Activated CD4-positive, alpha-beta T cell treated with anti-CD3 and anti-CD28 coated beads, Interleukin-2, Interleukin-6, amounts not matched to agents 100 ng/mL and 50 ng/mL, durations not matched to agents 16 hours and 8 hours (primary cell): ENCODE data around the gene POMGNT2.
"Not testable (repeated sequence)": the region's sequence is repeated elsewhere in the genome, so short reads cannot be mapped to it uniquely, and the experiment has no call there.

Experiments
- DNase-seq: peaks from one replicate; pipeline ENCODE4 v3.0.0-alpha.2; 2020

The POMGNT2 gene

DNA sequence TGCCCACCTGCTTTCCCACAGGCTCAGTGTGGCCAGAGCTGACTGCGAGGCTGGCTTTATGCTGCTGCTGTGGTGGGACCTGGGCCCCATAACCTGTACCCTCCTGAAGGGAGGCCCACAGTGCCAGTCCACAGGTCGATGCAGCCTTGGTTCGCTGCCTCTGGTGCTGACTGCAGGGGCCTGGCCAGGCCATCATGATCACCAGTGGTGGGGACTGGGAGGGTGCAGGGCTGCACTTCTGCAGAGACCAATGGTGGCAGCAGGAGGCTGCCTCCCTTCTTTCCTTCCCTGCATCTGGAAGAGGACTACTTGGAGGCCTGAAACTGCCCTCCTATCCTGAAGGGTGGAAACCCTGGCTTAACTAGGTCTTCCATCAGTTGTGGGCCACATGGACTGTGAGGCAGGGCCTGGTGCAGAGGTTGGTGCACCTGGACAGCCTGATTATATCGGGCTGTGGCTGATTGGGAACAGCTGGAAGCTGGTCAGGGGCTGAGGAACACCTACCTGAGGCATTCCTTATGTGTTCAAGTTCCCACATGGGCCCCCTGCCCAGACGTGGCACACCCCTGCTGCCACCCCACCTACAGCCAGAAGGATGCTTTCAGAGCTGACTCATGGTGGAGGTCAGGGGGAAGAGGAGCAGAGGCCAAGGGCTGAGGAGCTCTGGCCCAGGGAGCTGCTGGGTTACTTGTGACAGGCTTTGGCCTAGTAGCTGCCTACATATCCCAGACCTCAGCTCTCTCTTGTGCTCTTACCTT lies 29.8 kb downstream of the POMGNT2 start:
- no peak for DNase-seq

DNA sequence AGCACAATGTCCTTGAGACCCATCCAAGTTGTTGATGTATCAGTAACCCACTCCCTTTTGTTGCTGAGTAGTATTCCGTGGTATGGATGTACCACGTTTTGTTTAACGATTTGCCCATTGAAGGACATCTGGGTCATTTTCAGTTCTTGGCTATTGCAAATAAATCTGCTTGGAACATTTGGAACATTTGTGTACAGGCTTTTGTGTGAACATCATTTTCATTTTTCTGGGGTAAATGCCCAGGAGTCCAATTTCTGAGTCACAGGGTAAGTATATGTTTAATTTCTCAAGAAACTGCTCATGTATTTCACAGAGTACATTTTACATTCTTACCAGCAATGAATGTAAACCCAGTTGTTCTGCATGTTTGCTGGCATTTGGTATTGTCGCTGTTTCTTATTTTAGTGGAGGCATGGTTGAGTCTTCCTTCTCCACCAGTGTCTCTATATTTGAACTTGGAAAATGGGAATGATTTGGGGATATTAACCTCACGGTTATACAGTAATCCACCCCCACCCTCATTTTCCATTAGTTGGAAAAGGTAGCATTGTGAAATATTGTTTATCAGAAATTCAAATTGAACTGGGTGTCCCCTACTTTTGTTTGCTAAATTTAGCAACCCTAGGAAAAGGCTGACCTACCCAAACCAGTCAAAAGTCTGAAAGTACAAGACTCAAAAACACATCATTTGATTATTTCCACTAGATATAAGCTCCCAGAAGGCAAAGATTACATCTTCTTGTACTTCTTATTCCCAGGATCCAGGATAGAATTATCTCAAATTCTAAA lies 30.8 kb downstream of the POMGNT2 start:
- DNase-seq: no peak

DNA sequence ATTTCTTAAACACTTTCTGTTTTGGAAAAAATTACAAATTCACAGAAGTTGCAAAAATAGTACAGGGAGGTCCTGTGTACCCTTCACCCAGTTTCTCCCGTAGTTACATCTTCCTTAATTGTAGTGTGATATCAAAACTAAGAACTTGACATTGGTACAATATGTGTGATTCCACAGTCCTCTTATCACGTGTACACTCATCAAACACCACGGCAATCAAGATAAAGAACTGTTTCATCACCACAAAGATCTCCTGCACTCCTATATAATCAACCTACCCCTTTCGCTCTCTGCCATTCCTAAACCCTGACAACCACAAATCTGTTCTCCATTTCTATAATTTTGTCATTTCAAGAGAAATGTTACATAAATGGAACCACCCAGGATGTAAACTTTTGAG lies 31.4 kb downstream of the POMGNT2 start:
- peak; percentile 5 for DNase-seq

DNA sequence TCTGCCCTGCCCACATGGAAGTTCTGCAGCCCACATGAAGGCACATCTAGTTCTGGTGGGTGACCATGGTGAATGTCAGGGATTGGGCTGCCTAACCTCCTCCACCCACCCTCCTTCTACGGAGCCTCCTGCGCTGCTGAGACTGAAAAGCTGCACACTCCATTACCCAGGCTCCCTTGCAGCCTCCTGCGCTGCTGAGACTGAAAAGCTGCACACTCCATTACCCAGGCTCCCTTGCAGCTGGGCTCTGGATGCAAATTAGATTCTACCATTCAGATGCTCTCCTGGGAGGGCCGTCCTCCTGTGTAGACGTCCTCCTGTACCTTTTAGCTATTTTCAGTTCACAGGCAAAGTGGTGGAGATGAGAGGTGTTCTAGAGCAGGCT lies 32.1 kb downstream of the POMGNT2 start:
- DNase-seq: no peak

DNA sequence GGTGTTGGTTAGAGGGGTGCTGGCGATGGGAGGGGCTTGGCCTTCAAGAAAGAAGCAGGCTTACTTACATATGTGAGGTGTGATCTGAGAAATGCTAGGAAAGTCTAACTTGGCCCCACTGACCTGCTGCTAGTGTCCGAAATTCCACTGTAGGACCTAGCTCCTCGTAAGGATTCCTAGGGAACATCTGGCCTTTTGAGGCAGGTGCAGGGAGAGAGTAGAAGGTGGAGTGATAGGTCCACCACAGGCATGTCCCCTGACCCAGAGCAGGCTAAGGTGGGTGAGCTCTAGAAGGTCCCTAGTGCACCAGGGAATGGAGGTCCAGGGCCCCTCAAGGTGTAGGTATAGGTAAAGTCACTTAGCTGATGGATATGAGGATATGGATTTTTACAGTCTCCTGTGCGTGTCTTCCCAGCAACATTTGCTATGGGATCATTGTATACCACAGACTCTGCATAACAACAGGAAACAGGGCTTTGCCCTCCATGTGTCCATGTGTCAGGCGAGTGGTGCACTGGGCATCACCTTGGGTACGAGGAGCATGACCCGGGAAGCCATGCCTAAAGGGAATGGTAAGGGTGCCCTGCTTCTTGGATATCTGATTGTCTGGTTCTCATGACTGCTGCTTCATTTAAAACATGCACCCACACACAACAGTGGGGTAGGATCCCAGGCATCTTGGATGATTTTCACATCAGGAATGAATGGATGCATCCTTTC lies 32.6 kb downstream of the POMGNT2 start:
- no peak for DNase-seq

DNA sequence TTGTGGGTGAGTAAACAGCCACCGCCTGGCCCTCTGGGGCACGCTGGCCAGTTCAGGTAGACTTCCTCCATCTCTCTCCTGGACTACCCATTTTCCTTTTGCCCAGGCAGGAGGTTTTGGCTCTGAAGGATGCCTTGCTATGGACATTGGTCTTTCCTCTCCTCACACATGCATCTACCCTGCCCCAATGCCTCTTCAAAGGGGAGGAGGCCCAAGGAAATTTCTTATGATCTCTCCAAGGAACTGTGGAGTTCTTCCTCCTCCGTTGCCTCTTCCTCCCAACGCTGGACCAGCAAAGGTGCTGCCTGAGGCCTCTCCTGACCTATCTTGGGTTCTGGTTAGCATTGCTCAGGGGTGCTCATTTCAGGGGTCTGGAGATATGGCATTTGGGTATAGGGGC lies 33.5 kb downstream of the POMGNT2 start:
- no peak for DNase-seq

DNA sequence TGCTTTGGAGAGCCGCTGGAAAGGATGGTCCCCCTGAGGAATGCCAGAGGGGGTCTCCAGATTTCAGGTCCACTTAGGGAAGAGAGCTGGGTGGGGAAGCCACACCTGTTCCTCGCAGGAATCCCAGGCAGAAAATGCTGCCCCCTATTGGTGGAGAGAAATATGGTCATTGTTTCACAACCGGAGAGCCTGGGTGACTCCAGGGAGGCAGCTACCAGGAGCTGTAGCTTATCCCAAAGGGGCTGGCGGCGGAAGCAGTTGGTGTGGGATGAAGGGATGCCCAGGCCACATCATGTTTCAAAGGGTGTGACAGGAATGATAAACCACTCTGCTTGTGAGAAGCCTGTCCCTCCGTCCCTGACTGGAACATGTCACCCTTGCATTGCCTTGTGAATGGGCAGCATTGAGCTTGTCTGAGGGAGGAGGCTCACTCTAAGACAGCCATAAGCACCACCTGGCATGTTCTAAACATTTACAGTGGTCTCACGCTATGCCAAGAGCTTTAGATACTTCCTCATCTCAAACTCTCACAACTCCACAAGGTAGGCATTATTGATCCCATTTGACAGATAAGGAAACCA lies 34.5 kb downstream of the POMGNT2 start:
- peak; percentile 37 for DNase-seq

DNA sequence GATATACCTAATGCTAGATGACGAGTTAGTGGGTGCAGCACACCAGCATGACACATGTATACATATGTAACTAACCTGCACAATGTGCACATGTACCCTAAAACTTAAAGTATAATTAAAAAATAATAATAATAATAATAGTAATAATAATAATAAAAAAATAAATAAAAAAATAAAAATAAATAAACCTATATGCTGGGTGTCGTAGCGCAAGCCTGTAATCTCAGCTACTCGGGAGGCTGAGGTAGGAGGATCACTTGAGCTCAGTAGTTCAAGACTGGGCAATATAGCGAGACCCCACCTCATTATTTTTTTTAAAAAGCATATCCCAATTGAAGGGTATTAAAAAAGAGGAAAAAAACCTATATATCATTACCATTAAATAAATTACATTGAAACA lies 35.2 kb downstream of the POMGNT2 start:
- not testable (repeated sequence) for DNase-seq

DNA sequence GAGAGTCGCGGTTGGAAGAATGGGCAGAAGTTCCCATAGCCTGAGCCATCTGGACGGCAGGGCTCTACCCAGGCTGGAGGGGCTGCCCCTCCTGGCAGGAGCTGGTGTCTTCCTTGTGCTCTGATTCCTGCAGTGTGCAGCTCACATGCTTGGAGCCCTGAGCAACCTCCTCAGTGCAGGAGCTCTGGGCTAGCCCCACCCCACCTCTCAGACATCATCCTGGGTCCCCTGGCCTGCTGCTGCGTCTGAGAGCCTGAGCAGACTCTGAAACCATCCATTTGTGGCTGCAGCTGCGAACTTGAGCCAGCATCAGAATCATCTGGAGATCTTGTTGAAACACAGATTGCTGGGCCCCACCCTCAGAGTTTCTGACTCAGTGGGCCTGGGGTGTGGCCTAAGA lies 42.8 kb downstream of the POMGNT2 start:
- no peak for DNase-seq

DNA sequence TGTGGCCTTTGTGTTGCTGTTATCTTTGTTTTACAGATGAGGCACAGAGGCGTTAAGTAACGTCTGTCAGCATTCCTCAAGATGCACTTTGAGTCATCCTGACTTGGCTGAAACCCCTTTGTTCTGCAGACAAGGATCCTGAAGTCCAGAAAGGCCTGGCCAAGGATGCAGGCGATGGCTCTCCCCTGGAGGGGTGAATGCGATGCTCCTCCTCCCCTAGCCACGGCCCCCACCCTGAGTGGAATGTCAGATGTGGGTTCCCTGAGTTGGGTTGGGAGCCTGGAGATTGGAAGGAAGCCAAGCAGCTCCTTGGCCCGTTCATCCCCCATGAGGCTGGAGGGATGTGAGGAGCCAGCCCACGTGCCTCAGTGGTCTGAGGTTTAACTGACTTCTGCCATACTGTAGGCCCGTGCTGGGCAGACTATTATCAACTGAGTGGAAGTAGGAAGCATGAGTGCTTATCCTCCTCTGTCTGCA lies 43.3 kb downstream of the POMGNT2 start:
- DNase-seq: no peak

DNA sequence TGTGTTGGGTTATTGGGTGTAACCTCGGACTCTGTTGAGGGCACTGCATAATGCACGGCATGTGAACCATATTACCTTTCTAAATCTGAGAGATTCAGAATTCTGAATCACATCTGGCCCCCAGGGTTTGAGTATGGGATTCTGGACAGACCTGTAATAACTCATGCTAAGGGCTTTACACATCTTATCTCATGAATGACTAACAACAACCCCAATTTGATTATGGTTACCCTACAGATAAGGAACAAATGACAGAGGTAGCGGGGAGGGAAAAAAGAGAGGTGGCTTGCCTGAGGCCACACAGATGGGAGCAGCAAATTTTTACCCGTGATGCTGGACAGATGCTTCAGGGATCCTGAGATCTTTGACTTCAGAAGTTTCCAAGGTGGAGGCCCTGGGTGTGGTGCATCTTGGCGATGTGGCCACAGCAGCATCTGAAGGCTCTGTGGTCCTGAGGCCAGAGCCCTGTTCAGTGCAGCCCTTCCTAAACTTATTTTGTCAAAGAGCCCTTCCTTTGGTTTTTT lies 43.8 kb downstream of the POMGNT2 start:
- DNase-seq: no peak

DNA sequence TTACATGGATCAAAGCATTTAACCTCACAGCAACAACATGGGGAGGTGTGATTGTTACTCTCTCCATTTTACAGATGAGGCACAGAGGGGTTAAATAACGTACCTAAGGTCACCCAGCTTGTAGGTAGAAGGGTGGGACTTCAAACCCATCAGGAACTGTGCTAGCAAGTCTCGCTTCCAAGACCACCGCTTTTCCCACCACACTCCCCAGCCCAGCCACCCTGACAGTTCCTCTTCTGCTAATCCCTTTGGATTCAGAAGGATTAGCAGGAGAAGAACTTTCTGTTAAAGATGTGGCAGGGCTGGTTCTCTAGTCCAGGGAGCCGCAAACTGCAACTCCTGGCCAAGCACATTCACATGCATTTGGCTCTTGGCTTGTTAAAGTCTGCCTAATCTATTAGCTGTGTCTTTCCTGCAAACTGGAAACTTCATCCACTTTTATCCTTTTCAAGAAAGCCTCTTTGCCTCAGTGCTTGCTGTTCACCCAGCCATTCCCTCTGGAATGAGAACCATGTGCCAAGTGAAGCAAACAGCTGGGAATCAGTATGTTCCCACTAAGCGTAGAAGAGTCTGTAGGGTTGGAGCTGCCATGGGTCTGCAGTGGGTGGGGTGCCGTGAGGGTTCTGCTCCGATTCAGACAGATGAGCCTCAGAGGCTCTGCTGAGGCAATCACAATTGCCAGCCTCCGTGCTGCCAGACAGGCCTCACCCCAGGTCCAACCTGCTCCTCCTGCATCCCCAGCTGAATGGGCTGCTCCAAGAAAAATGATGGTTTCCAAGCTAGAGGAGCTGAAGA lies 44.6 kb downstream of the POMGNT2 start:
- DNase-seq: no peak

DNA sequence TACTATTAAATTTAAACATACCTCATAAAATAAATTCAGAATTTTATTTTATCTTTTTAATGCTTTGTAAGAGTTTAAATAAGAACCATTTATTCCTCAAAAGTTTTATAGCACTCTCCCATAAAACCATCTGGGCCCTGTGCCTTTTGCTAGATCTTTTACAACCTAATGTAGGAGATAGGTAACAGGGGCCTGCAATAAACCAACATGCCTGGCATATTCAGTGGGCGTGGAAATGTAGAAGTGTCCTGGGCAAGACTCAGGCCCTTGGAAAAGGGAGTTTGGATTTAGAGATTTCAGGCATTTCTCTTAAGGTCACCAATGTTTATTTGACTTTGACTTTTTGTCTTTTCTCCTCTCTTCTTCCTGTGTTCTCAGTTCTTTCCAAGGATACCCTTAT lies 46.4 kb downstream of the POMGNT2 start:
- DNase-seq: no peak

DNA sequence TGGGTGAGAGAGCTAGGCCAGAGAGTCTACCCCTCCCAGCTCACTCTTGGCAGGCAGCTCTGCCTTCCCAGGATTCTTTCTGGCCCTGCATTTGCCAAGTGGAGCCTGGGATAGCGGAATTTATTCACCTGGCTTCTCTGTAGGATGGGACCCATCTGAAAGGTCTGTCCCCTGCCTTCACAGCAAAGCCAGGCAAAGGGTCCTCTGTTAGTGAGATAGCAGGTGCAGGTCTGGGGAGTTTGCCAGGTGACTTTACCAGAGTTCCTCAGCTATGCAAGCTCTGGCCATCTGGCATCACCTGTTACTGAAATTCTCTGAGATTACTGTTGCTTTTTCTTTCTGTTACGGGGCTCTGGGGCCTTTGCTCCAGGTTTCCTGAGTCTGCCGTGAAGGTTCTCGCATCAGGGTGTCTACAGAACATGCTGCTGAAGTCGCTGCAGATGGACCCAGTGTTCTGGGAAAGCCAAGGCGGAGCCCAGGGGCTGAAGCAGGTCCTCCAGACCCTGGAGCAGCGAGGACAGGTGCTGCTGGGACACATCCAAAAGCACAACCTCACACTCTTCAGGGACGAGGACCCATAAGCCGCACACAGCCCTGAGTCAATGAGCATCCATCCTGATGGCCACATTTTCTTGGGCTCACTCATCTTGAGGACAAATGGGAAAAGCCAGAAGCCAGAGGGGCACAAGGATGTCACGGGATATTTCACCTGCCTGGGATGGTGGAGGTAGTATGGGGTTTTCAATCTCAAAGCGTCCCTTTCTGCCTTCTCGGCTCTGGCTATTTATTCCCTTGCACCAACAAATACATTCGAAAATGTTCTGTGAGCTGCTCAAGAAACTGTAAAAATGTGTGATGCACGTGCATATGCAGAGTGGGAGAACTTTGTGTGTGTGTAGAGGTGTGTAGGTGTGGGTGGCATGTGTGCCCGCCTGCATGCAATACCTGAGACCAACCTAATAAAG lies 49.8 kb downstream of the POMGNT2 start:
- DNase-seq: no peak

DNA sequence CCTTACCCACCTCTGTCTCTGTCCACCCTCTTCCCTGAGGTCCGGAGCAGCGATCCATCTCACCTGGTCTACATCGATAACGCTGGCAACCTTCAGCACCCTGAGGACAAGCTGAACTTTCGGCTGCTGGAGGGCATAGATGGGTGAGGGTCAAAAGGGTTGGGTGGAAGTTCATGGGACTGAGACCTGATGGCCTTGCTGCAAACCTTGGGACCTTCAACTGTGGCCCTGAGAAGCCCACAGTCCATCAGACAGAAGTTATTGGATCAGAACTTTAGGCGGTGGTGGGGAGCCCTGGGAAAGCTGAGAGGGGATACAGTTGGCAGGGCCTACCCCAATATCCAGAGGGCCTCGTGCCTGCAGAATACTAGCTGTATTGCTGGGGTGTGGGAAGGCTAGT lies 50.5 kb downstream of the POMGNT2 start:
- no peak for DNase-seq

DNA sequence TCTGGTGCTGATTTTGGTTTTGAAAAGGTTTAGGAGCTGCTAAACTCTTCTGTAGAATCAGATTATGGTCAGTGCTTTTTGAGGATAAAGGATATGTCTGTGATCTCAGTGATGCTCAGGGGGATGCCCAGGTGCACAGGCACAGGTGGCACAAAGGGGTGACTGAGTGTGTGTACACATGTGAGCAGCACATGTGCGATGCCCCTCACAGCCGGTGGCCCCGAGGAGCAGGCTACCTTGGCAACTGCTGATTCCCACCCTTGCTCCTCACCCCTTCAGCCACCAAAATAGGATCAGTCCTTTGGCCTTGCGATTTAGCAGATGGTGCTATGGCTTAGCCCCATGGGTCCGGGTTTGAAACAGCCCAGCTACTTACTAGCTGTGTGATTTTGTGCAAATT lies 51.1 kb downstream of the POMGNT2 start:
- DNase-seq: no peak

DNA sequence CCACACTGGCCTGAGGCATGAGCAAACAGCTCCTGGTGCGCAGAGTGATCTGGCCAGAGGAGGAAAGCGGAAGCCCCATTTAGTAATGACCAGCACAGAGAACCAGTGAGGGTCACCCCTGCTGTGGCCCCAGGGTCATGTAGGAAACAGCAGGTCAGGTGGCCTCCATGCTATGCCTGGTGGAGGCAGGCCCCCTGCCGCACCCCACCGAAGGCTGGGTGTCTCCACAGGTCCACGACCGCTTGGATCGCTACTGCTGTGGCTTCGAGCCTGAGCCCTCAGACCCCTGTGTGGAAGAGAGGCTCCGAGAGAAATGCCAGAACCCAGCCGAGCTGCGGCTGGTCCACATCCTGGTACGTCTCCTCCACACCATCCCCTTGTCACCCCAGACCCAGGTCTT lies 52.6 kb downstream of the POMGNT2 start:
- DNase-seq: no peak

DNA sequence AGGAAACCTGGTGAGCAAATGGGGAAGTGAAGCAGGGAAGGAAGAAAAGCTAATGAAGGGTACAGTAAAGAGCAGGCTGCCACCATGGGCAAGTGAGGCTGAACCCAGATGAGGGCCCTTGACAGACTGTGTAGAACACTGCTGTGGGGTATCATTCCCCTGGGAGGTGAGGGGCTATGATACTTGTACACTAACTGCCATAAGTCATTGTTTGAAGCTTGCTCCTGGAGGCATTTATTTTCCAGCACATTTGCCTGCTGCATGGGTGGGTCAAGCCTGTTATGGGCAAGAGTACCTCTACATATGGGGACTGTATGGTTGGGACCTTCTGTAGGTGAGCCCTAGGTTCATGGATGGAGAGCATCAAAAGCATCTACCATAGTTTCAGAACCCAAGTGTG lies 57.4 kb downstream of the POMGNT2 start:
- no peak for DNase-seq

DNA sequence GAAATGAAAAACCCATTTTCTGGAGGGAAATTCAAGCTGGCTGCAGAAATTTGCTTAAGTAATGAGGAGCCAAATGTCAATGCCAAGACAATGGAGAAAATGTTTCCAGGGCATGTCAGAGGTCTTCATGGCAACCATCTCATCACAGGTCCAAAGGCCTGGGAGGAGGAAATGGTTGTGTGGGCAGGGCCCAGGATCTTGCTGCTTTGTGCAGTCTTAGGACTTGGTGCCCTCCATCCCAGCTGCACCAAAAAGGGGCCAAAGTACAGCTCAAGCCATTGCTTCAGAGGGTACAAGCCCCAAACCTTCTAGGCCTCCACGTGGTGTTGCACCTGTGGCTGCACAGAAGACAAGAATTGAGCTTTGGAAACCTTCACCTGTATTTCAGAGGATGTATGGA lies 59.3 kb downstream of the POMGNT2 start:
- no peak for DNase-seq

DNA sequence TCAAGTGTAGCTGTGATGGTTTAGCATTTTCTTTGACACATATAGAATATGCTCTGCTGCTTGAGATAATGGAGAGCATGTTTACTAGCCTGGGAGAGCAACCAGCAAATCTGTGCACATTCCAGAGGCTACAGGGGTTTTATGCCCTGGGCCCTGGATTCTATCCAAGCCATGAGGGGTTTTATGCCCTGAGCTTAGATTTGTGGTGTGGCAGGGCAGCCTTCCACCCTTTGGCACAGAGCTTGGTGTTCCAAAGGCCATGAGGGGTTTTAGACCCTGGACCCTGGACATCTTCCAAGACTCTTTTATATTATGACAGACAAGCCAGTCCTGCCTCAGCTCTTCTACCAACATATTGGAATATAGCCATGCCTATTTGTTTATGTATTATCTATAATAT lies 60.8 kb downstream of the POMGNT2 start:
- not testable (repeated sequence) for DNase-seq

DNA sequence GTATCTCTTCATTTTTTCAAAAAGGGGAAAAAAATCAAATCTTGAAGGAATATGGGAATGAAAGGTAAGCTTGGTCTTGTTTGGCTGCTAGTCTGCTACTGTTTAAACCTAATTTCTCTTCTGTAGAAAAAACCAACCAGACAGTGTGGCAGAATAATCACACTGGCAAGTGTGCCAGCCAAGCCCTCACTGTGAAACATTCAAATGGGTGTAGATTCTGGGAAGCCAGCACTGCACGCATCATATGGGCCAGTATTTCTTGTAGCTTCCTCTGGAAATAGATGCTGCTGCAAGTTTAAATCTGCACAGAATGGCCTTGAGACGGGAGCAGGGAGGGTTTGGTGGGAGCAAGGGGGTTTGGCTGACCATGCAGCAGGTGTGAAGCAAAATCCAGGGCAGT lies 62.1 kb downstream of the POMGNT2 start:
- DNase-seq: no peak
